Neural cell (in vitro differentiated cells): ENCODE measurements around the gene ESCO1. TPM values are rescaled to one million over a fixed set of nuclear protein-coding genes. Genes with fewer than 3 reads are reported as not detected.

Experiments used
- H2AFZ ChIP-seq: fragments of 200-600, 300-800 bp; sonication (generic), shearing (Covaris generic); 2 replicates; pipeline ENCODE4 v1.6.0; 2014; ENCODE audit warnings: low read depth, mild to moderate bottlenecking, antibody characterized with exemption, low read length, moderate library complexity
- H3F3A ChIP-seq: fragments of 200-600 bp; shearing (Covaris generic); 2 replicates; pipeline ENCODE4 v1.6.1; 2016; ENCODE audit warnings: mild to moderate bottlenecking, moderate library complexity, mixed read lengths, antibody characterized with exemption, low read length; ENCODE audit not compliant: insufficient read depth, poor library complexity, severe bottlenecking
- H3K27ac ChIP-seq: fragments of 200-600, 300-800 bp; sonication (generic), shearing (Covaris generic); 2 replicates; pipeline ENCODE4 v1.5.1; 2014; ENCODE audit warnings: mild to moderate bottlenecking, low read length, moderate library complexity
- H3K27me3 ChIP-seq: fragments of 300-800, 200-600 bp; sonication (generic), shearing (Covaris generic); 2 replicates; pipeline ENCODE4 v1.6.0; 2014; ENCODE audit warnings: mild to moderate bottlenecking, low read depth, low read length, moderate library complexity; ENCODE audit not compliant: insufficient read depth
- H3K36me3 ChIP-seq: fragments of 300-800, 200-600 bp; sonication (generic), shearing (Covaris generic); 2 replicates; pipeline ENCODE4 v1.5.1; 2014; ENCODE audit warnings: mild to moderate bottlenecking, antibody characterized with exemption, low read length, moderate library complexity; ENCODE audit not compliant: insufficient read depth
- H3K4me2 ChIP-seq: fragments of 300-800, 200-600 bp; sonication (generic), shearing (Covaris generic); 2 replicates; pipeline ENCODE4 v1.6.0; 2014; ENCODE audit warnings: mild to moderate bottlenecking, low read length
- H3K4me3 ChIP-seq: fragments of 300-800, 200-600 bp; sonication (generic), shearing (Covaris generic); 2 replicates; pipeline ENCODE4 v1.5.1; 2014; ENCODE audit warnings: mild to moderate bottlenecking, low read length, moderate library complexity
- H3K79me2 ChIP-seq: fragments of 200-600 bp; shearing (Covaris generic); replicated peaks from 2 replicates; pipeline ENCODE4 v1.6.0; 2014; ENCODE audit warnings: mild to moderate bottlenecking, low read length, moderate library complexity; ENCODE audit not compliant: insufficient read depth
- H3K9ac ChIP-seq: fragments of 300-800, 200-600 bp; sonication (generic), shearing (Covaris generic); 2 replicates; pipeline ENCODE4 v1.6.1; 2016; ENCODE audit warnings: mild to moderate bottlenecking, low read length, mixed read lengths
- H3K9me2 ChIP-seq: fragments of 200-600 bp; shearing (Covaris generic); 2 replicates; pipeline ENCODE4 v1.6.1; 2016; ENCODE audit warnings: mild to moderate bottlenecking, low read length, mixed read lengths; ENCODE audit not compliant: insufficient read depth
- H3K9me3 ChIP-seq: fragments of 200-600, 300-800 bp; sonication (generic), shearing (Covaris generic); 2 replicates; pipeline ENCODE4 v1.6.1; 2016; ENCODE audit warnings: mild to moderate bottlenecking, mixed run types, low read length, moderate library complexity, mixed read lengths
- H4K20me1 ChIP-seq: fragments of 200-600 bp; shearing (Covaris generic); 2 replicates; pipeline ENCODE4 v1.6.1; 2016; ENCODE audit warnings: mild to moderate bottlenecking, mixed run types; ENCODE audit not compliant: insufficient read depth
- EP300 ChIP-seq: fragments of 450-650 bp; conservative IDR thresholded peaks from 2 replicates; pipeline ENCODE4 v1.6.1; 2014; ENCODE audit warnings: antibody characterized with exemption, mild to moderate bottlenecking, moderate library complexity; ENCODE audit not compliant: poor library complexity, severe bottlenecking
- EZH2 ChIP-seq: fragments of 200-600, 300-800 bp; shearing (Covaris generic), sonication (generic); IDR thresholded peaks from 2 replicates; pipeline ENCODE4 v1.6.1; 2014; ENCODE audit warnings: antibody characterized with exemption, low read length, borderline replicate concordance, mild to moderate bottlenecking; ENCODE audit not compliant: insufficient read depth, poor library complexity, severe bottlenecking
- MXI1 ChIP-seq: fragments of 450-650 bp; conservative IDR thresholded peaks from 2 replicates; pipeline ENCODE4 v1.6.1; 2014; ENCODE audit warnings: antibody characterized with exemption, mild to moderate bottlenecking; ENCODE audit not compliant: poor library complexity, severe bottlenecking
- POLR2AphosphoS5 ChIP-seq: IDR thresholded peaks from 2 replicates; pipeline ENCODE4 v1.6.1; 2012
- RAD21 ChIP-seq: fragments of 450-650 bp; conservative IDR thresholded peaks from 2 replicates; pipeline ENCODE4 v1.6.1; 2014; ENCODE audit warnings: antibody characterized with exemption, mild to moderate bottlenecking, moderate library complexity
- SMC3 ChIP-seq: fragments of 450-650 bp; conservative IDR thresholded peaks from 2 replicates; pipeline ENCODE4 v1.6.1; 2014; ENCODE audit warnings: antibody characterized with exemption, mild to moderate bottlenecking, moderate library complexity; ENCODE audit not compliant: poor library complexity
- TAF1 ChIP-seq: IDR thresholded peaks from 2 replicates; pipeline ENCODE4 v1.6.1; 2012; ENCODE audit warnings: low read depth
- polyA plus RNA-seq: library from polyadenylated mRNA; depleted of rRNA; stranded (reverse); fragments of >200 nt; gene quantifications from 2 replicates; pipeline ENCODE4 v1.2.3, GENCODE V29; 2014
- TF ChIP-seq, protein P1 (sequence below): IDR thresholded peaks from 2 replicates; pipeline ENCODE4 v1.6.1; 2012; ENCODE audit warnings: borderline replicate concordance
- TF ChIP-seq, protein P2 (sequence below): fragments of 450-650 bp; IDR thresholded peaks from 2 replicates; pipeline ENCODE4 v1.5.1; 2014; ENCODE audit warnings: antibody characterized with exemption, mild to moderate bottlenecking, moderate library complexity; ENCODE audit not compliant: poor library complexity, severe bottlenecking

Gene ESCO1
- polyA plus RNA-seq, 1 donor from 2014 or later: 26.4 TPM

DNA sequence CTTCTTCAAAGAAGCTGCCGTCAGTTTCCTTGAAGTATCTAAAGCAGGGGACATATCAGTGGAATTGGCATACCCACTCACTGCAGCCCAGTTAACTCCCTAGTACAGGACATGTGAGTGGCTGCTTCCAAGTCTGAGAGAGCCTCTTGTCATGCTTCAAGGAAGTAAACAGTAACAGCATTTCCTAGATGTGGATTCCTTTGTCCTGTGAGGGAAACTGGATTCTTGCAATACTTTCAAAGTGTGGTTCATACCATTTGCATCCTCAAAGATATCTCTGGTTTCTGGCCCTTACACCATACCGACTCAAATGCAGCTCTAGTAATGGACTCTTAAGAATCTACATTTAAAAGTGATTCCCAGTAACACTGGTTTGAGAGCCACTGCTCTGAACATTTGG, 87.2 kb downstream of the ESCO1 start:
- H3K79me2 ChIP-seq: no peaks in the 10 kb centered on the region

DNA sequence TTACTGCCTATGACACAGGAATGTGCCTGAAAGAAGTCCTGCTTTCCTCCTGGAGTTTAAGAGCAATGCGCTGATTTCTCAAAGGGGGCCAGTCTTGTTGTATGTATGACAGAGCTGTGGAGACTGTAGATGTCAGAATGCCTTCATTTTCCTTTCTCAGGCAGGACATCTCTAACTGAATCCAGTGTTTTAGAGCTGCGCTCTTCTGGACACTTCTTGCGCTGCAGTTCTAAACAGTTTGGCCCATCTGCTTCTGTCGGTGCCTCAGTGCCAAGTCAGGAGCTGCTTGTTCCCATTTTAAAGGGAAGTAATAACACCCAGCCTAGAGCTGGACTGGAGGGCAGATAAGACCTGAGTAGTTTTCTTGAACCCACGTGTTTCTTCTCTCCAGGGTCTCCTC, 91.4 kb downstream of the ESCO1 start:
- H3K27ac ChIP-seq: no peak overlapping the region
- H3K9ac ChIP-seq: no peak overlapping the region
- no peaks in the 10 kb centered on the region for H3F3A ChIP-seq
- no peak overlapping the region for H3K4me2 ChIP-seq
- peaks cover 4% of the 10 kb centered on the region for H3K36me3 ChIP-seq
- no peaks in the 10 kb centered on the region for H4K20me1 ChIP-seq
- H3K27me3 ChIP-seq: no peaks in the 10 kb centered on the region
- no peaks in the 10 kb centered on the region for H3K9me2 ChIP-seq
- H3K9me3 ChIP-seq: no peaks in the 10 kb centered on the region
- no peak overlapping the region for H3K4me3 ChIP-seq
- no peaks in the 10 kb centered on the region for H3K79me2 ChIP-seq
- H2AFZ ChIP-seq: no peak overlapping the region
- TF ChIP-seq EP300: no peak
- TF ChIP-seq TAF1: no peak
- no peak for TF ChIP-seq MXI1
- no peak for TF ChIP-seq RAD21
- no peak for TF ChIP-seq EZH2
- TF ChIP-seq, protein P1, sequence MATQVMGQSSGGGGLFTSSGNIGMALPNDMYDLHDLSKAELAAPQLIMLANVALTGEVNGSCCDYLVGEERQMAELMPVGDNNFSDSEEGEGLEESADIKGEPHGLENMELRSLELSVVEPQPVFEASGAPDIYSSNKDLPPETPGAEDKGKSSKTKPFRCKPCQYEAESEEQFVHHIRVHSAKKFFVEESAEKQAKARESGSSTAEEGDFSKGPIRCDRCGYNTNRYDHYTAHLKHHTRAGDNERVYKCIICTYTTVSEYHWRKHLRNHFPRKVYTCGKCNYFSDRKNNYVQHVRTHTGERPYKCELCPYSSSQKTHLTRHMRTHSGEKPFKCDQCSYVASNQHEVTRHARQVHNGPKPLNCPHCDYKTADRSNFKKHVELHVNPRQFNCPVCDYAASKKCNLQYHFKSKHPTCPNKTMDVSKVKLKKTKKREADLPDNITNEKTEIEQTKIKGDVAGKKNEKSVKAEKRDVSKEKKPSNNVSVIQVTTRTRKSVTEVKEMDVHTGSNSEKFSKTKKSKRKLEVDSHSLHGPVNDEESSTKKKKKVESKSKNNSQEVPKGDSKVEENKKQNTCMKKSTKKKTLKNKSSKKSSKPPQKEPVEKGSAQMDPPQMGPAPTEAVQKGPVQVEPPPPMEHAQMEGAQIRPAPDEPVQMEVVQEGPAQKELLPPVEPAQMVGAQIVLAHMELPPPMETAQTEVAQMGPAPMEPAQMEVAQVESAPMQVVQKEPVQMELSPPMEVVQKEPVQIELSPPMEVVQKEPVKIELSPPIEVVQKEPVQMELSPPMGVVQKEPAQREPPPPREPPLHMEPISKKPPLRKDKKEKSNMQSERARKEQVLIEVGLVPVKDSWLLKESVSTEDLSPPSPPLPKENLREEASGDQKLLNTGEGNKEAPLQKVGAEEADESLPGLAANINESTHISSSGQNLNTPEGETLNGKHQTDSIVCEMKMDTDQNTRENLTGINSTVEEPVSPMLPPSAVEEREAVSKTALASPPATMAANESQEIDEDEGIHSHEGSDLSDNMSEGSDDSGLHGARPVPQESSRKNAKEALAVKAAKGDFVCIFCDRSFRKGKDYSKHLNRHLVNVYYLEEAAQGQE: no peak

More for the DNA sequence above, 87.2 kb downstream of the ESCO1 start:
- no peak for TF ChIP-seq SMC3
- TF ChIP-seq, protein P2, sequence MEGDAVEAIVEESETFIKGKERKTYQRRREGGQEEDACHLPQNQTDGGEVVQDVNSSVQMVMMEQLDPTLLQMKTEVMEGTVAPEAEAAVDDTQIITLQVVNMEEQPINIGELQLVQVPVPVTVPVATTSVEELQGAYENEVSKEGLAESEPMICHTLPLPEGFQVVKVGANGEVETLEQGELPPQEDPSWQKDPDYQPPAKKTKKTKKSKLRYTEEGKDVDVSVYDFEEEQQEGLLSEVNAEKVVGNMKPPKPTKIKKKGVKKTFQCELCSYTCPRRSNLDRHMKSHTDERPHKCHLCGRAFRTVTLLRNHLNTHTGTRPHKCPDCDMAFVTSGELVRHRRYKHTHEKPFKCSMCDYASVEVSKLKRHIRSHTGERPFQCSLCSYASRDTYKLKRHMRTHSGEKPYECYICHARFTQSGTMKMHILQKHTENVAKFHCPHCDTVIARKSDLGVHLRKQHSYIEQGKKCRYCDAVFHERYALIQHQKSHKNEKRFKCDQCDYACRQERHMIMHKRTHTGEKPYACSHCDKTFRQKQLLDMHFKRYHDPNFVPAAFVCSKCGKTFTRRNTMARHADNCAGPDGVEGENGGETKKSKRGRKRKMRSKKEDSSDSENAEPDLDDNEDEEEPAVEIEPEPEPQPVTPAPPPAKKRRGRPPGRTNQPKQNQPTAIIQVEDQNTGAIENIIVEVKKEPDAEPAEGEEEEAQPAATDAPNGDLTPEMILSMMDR: no peak
- no peak for TF ChIP-seq MXI1
- TF ChIP-seq RAD21: no peak
- TF ChIP-seq EZH2: no peak
- no peak for TF ChIP-seq POLR2AphosphoS5
- no peak for TF ChIP-seq TAF1
- no peak for TF ChIP-seq EP300
- TF ChIP-seq, protein P1: no peak
- no peaks in the 10 kb centered on the region for H3K9me3 ChIP-seq
- H3K9me2 ChIP-seq: no peaks in the 10 kb centered on the region
- no peaks in the 10 kb centered on the region for H3F3A ChIP-seq
- no peak overlapping the region for H3K27ac ChIP-seq
- peaks cover 8% of the 10 kb centered on the region for H3K36me3 ChIP-seq
- H3K9ac ChIP-seq: no peak overlapping the region
- H4K20me1 ChIP-seq: no peaks in the 10 kb centered on the region
- H2AFZ ChIP-seq: no peak overlapping the region
- H3K4me2 ChIP-seq: no peak overlapping the region
- H3K27me3 ChIP-seq: no peaks in the 10 kb centered on the region
- no peak overlapping the region for H3K4me3 ChIP-seq
